GM12875 (cell line): ENCODE measurements around the gene PELI1.
"Not testable (repeated sequence)": the region's sequence is repeated elsewhere in the genome, so short reads cannot be mapped to it uniquely, and the experiment has no call there.

Experiments used
- H3K4me3 ChIP-seq: one replicate; pipeline ENCODE4 v1.5.1; 2011; ENCODE audit warnings: low read depth, low read length, control low read depth
- CTCF ChIP-seq: IDR thresholded peaks from 2 replicates; pipeline ENCODE4 v1.5.1; 2011; ENCODE audit warnings: low read depth, mild to moderate bottlenecking, control low read depth, inconsistent platforms, low read length, moderate library complexity, borderline replicate concordance; ENCODE audit not compliant: insufficient read depth

The PELI1 gene

DNA sequence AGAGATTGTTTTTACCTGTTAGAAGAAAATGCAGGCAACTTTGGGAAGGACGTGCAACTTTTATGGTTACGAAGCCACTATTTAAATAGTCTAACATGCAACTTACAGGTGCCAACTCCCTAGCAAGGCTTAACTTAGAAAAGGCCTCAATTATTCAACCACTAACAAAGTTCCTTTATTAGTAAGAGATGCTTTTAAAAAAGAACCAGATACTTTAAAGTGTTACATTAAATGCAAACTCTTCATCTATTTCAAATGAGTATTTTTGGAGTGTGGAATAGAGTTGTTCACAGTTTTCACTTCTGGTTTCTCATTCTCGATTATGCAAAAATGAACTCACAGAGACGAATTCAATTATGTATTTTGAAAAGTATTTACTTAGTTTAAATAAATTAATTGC, 51.7 kb downstream of the PELI1 start:
- no peak for TF ChIP-seq CTCF
- H3K4me3 ChIP-seq = no peak overlapping the region

GRCh38 chr2:64090264-64090663, 54.0 kb downstream of the PELI1 start:
- no peak overlapping the region for H3K4me3 ChIP-seq
- TF ChIP-seq CTCF = no peak

DNA sequence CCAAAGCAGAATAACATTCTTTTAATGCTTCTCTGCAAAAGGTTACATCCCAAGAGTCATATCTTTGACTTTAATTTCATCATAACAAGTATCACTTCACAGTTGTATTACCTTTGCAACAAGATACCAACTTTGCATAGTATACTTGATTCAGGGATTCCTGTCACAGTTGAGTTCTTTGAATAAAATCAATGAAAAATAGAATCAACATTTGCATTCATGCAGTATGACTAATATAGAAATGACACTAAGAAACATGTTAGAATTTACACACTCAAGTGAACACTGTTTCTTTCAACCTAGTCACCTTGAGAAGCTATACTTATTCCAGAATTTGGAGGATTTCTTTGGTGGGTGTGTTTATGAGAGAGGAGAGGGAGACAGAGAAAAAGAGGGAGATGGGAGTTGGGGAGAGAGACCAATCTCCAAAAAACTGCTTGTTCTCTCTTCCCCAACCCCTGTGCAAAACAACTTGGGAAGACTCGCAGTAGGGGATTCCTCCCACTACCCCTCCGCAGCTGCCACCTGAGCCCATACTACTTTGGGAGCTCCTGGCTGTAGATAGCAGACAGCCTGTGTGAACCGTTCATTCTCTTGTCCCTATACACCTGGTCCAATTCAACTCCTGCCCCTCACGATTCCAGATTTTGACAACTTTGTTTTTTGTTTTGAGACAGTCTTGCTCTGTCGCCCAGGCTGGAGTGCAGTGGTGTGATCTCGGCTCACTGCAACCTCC, 57.7 kb downstream of the PELI1 start:
- TF ChIP-seq CTCF = no peak
- H3K4me3 ChIP-seq = no peak overlapping the region

DNA sequence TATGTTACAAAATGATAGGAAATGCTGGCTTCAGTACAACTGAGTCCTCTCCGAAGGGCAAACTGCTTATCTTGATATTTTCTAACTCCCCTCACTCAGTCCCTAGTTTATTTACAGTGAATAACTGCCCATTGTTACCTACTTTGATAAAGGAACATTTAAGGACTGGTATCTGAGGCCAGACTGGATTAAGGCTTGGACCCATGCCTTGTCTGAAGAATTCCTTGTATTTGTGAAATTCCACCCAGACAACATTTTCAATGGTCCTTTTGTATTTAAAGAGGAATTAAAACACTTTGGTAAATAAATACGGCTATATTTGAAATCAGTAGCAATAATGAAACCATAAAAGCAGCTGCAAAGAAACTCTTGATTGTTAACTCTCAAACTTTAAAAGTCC, 58.3 kb downstream of the PELI1 start:
- no peak overlapping the region for H3K4me3 ChIP-seq
- TF ChIP-seq CTCF = no peak

GRCh38 chr2:64081046-64081445, 63.2 kb downstream of the PELI1 start:
- no peak for TF ChIP-seq CTCF
- H3K4me3 ChIP-seq = no peak overlapping the region

DNA sequence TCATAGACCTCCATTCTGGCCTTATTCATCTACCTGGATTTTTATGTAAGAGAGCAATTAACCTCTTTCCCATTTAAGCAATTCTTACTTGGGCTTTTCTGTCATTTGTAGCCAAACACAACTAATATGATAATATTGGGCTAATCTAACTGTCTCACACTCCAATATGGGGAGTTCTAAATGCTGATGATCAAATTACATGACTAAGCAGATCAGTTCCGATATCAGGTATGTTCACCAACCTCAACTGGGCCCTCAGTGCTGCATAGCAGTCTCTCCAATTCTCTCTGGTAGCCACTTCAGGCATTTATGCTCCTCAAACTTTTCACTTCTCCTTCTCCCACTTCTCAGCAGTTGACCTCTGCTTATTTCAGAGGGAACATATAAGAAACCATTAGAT, 64.0 kb downstream of the PELI1 start:
- H3K4me3 ChIP-seq = no peak overlapping the region
- TF ChIP-seq CTCF = no peak

GRCh38 chr2:64079688-64080087, 64.5 kb downstream of the PELI1 start:
- not testable (repeated sequence) for H3K4me3 ChIP-seq

DNA sequence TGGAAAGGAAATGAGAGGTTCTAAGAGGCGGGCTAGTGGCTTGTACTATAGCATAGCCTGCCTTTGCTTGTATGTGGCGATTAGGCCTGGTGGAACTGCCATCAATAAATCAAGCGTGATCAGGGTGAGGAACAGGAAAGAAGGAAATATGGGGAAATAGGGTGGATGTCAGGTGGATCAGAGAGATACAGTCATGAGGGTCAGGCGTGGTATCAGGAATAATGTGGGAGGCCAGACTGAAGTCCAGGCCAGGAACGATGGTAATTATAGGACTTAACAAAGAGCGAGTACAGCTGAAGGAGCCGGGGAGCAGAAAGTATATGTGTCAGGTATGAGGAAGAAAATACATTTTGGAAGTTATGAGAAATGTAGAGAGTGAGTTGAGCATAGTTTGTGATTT, 67.4 kb downstream of the PELI1 start:
- not testable (repeated sequence) for H3K4me3 ChIP-seq

- H3K4me3 ChIP-seq = not testable (repeated sequence)
Observed at GRCh38 chr2:64074616-64075015, 69.6 kb downstream of the PELI1 start.
